CD4-positive, alpha-beta T cell treated with Interleukin-6 for 4 hours (primary cell): ENCODE measurements around the gene CDR2.
A peak's percentile ranks its signal among the peaks of the same experiment; 100 is the strongest.

Experiments used
- DNase-seq: peaks from one replicate; pipeline ENCODE4 v3.0.0-alpha.2; 2020; ENCODE audit warnings: mixed read lengths

CDR2 gene

DNA sequence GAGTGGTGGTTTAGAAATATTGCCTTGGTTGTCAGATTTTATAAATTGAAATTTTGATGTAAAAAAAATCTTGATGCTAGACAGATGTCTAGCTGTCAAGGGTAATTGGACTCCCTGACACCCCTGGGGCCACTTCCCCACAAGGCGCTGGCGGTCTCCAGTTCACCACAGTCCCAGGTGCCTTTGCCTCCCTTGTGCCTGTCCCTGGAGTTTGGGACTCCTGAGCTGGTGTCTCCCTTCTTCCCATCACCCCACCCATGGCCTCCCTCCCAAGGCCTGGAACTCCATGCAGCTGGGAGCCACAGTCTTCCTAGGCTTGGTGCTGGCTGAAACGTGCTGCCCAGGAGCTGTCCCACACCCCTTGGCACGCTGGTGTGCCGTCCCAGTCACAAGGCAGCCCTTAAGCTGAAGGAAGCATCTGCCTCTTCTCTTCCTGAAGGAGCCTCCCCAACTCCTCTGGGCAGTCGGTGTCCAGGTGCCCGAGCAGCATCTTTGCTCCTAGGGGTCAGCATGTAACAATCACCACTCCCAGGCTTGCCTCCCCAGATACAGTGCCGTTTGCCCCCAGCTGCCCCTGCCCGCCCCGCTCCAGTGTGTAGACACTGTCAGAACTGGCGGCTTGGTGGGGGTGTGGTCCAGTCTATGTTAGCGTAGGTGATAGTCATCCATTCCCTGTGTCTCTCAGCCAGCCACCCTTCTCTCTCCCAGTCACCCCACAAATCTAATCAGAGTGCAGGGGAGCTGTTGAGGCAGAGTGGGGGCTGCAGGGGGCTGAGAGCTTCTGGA lies 51.1 kb downstream of the CDR2 start:
- DNase-seq = no peak

DNA sequence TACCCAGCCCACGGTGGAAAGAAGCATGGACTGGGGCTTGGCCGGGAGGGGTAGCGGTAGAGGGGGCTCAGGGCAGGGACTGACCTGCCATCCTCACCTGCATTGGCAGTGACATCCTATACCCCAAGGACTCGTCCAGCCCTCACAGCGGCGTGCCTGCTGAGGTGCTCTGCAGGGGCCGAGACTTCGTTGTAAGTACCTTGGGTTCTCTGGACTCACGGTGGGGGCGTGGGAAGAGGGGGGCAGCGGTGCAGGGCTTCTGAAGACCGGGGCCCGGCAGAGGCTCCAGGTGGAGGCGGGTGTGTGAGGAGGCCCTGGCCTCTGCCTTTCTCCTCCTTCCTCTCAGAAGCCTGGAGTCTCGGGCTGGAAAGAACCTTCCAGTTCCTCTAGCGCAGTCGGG lies 51.7 kb downstream of the CDR2 start:
- no peak for DNase-seq

DNA sequence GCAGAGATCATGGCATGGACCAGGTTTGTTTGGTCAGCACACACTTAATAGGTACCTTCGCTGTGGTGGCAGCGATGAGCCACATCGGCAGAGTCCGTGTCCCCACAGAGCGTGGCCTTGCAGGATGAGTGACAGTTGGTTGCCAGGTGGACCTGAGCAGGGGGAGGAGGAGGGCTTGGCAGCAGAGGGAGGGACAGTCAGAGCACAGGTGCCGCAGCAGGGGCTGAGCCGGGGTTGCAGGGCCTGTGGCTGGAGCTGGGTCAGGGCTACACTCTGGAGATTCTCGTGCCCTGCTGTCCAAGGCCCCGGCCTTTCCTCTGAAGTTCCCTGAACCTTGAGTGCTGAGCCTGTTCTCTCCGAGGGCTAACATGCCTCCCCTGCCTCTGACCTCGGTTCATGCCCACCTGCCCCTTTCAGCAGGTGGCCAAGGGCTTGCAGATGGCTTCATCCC lies 52.4 kb downstream of the CDR2 start:
- DNase-seq = no peak

DNA sequence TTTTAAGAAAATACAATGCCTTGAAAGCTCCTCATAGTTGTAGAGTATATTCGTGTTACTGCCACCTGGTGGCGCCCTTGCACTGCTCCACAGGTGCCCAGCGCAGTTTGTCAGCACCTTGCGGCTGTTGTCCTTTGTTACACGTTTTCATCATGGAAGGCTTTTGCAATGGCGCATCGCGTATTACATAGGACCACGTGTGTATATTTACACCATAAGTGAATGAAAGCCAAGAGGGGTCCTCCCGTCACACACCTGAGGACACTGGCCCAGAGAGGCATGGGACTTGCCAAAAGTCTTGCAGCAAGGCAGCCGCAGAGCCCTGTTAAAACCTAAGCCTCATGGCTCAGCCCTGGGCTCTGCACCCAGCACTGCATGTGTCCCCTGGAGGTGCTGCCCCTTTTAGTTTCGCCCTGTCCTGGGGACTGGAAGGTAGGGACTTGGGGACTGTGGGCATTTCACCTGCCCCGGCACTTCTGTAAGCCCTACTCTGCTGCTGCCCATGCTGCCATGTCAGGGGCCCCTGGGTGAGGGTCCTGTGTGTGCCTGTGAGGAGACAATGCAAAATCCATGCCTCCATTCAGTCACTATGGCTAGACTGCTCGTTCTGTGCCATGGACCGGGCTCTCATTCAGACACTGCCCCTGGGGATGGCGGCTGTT lies 52.9 kb downstream of the CDR2 start:
- DNase-seq = peak; percentile 80

DNA sequence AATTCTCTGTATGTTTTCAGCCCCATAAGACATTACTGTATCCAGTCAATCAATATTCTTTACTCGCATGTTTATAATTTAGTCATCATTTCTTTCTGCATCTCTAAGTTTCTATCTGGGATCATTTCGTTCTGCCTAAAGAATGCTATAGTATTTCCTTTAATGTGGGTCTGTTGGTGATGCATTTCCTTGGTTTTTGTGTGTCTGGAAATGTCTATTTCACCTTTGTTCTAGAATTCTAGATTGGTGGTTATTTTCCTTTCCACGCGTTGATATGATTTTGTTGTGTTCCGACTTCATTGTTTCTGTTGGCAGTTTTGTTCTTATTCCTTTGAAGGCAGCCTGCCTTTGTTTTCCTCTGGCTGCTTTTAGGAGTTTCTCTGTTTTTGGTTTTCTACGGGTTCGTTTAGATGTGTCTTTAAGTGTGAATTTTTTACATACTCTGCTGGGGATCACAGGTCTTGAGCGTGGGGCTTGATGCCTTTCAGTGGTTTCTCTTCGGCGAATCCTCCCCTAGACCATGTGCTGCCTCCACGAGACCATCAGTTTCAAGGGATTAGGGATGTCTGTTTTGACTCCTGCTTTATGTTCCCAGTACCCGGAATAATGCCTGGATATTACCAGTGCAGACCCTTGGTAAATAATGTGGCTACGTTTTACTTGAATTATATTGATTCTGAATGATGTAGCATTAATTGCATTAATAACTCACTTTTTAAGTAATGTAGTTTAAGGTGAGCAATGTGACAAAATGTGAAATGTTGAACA lies 53.7 kb downstream of the CDR2 start:
- no peak for DNase-seq

DNA sequence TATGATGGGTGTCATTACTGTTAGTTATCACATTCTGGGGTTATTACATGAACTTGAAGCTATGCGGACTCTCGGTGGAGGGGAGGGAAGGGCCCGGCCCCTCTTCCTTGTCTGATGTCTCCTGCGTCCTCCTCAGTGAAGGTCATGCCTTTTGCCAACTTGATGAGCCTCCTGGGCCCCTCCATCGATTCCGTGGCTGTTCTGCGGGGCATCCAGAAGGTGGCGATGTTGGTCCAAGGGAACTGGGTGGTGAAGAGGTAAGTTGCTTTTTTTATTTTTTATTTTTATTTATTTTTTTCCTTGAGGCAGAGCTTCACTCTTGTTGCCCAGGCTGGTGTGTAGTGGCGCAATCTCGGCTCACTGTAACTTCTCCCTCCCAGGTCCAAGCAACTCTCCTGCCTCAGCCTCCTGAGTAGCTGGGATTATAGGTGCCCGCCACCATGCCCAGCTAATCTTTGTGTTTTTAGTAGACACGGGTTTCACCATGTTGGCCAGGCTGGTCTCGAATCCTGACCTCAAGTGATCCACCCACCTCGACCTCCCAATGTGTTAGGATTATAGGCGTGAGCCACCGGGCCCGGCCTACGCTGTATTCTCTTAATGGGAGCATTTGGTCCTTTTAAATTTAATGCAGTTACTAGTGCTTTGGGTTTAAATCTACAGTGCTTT lies 55.6 kb downstream of the CDR2 start:
- DNase-seq = peak; percentile 68

DNA sequence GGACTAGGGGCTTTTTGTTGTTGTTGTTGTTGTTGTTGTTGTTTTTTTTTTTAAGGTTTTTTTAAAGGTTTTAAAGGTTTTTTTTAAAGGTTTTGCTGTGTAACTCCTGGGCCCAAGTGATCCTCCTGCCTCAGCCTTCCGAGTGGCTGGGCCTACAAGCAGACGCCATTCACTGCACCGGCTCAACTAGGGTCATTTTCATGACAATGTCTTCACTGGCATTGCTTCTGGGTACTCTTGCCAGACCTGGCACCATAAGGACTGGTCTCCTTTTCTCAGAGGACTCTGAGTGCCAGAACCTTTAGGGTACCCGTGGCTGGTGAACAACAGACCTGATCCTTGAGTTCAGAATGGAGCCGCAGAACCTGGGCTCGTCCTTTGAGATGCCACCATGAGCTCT lies 56.8 kb downstream of the CDR2 start:
- DNase-seq = no peak

DNA sequence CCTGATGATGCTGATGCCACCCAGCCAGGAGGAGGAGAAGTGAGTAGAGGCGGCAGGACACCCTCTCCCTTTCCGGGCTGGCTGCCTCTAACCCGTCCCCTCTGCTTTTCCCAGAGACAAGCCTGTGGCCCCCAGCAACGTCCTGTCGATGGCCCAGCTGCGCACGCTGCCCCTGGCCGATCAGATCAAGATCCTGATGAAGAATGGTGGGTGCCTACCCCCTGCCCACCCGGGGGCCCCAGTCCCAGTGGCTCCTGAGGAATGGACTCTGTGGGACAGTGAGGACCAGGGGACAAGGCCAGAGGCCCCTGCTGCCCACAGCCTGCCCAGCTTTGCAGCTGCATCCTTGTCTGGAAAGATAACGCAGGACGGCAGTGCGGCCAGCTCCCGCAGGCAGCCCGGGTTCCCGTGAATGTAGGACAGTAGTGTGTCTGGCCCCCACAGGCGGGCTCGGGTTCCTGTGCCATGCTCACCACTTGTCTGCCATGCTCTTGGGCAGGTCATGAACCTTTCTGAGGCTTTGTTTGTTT lies 57.4 kb downstream of the CDR2 start:
- no peak for DNase-seq

DNA sequence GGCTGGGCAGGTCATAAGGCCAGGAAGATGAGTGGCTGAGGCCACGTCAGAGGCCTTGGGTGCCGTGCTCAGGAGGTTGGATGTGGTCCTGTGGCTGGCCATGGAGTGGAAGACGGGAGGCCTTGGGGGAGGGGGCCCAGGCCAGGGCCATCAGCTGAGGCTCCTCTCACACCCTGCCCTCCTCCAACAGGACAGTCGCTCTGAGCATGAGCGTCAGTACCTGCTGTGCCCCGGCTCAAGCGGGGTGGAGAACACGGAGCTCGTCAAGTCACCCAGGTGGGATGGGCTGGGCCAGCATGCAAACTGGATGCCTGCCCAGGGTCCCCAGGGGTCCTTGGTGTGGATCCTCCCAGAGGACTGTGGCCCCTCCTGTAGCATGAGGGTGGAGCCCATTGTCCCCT lies 58.0 kb downstream of the CDR2 start:
- no peak for DNase-seq

DNA sequence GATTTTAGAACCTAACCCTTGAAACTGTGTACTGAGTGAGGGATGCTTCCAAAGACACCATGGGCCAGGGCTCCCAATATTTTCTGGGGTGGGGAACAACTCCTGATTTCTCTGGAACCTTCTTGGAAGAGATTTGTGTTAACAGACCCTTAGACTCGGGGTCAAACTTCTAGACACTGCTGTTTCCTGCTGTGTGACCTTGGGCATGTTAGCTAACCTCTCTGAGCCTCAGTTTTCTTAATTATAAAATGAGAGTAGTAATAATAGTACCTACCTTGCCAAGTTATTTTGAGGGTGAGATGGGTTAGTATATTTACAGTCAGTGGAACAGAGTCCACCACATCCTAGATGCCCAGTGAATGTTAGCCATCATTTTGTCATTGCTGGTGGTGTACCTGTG lies 58.4 kb downstream of the CDR2 start:
- no peak for DNase-seq

DNA sequence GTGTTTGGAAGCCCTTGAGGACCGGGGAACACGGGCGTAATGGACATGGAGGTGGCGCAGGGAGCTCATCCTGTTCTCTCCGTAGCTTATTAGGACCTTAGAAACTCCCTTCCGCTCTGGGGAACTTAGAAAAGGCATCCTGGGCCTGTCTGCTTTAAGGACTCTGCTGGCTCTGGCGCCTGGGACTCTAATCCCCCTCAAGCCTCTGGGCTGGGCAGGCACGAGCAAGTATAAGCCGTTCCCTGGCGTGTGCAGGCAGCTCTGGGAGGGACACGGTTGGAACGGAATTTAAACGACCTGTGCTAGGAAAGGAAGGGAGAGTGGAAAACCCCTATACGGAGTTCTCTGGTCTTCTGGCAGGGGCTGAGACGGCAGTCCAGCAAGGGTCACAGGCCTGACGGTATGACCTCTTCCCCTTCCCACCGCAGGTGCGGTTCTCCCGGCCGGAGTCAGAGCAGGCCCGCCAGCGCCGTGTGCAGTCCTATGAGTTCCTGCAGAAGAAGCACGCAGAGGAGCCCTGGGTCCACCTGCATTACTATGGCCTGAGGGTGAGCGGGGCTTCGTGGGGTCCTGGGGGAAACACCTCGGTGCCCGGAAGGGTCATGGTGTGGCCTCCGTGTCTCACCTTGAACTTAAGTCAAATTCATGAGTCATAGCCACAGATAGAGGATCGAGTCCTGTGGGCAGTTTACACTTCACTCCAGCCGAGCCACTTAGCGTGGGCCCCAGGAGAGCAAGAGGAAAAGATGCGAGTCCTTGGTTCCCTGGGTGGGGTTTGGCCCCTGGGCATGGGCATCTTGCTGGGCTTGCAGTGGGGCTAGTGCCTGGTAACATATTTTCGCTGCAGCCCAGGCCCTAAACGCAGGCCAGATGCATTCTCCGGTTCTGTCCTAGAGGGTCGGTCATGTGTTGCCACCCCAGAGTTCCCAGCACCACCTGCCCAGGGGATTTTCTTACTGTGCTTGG lies 59.5 kb downstream of the CDR2 start:
- DNase-seq = no peak

DNA sequence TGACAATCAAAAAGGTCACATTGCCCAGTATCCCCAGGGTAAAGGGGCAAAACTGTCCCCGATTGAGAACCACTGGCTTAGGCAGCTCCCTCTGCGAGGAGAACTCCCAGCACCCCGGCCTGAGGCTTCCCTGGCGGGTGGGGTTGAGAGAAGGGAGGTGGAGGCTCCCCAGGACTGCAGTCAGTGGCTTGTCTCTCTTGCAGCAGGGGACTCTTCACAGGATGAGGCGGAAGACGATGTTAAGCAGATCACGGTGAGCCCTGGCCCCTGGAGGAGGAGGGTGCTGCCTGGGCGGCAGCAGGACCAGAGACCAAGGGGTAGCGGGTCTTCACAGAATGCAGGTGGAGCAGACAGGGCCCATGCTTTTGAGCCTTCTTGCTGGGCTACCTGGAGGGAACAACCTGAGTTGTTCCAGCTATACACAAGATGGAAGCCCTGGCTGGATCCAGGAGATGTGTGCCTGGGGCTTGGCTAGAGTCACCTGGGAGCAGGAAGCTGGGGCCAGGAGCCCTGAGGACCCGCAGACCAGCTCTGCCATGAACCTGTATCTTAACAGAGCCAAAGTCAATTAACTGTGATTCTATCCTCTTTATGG lies 60.4 kb downstream of the CDR2 start:
- no peak for DNase-seq

DNA sequence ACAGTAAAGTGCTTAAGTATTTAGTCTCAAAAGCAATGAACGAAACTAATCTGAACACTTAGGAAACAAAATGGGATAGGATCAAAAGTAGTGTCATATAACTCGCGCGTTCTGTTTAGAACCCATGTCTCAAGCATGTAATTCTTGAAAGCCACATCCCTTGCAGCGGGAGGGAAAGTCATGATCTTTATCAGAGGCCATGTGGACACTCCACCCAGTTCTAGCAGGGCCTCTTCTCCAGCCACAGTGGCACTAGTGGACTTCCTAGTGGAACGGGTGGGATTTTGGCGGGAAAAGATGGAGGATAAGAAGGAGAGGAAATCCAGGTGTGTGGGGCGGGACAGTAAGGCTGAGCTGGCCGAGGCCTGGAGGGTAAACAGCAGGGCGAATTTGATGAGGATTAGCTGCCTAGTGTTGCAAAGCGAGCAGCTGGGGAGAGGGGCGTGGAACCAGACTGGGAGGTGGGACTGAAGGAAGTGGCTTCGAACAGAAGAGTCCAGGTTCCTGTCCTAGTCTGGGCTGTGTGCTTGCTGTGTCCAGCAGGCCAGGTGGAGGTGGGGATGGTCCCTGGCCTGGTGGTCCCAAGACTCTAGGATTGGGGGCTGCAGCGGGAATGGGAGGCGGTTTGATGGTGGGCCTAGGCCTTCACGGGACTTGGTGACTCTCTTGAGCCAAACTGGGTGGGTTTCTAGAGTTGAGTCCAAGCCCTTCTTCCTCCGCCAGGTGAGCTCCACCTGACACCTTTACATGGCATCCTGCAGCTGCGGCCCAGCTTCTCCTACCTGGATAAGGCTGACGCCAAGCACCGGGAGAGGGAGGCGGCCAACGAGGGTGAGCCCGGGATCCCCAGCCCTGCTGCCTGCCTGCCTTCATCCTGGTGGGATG lies 61.3 kb downstream of the CDR2 start:
- DNase-seq = no peak

DNA sequence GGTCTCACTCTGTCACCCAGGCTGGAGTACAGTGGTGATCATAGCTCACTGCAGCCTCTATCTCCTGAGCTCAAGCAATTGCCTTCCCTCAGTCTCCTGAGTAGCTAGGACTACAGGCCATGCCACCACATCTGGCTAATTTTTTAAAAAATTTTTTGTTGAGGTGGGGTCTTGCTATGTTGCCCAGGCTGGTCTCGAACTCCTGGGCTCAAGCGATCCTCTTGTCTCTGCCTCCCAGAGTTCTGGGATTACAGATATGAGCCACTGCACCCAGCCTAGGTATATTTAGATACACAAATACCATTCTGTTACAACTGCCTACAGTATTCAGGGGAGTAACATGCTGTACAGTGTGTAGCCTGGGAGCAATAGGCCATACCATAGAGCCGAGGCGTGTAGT lies 62.9 kb downstream of the CDR2 start:
- DNase-seq = no peak

DNA sequence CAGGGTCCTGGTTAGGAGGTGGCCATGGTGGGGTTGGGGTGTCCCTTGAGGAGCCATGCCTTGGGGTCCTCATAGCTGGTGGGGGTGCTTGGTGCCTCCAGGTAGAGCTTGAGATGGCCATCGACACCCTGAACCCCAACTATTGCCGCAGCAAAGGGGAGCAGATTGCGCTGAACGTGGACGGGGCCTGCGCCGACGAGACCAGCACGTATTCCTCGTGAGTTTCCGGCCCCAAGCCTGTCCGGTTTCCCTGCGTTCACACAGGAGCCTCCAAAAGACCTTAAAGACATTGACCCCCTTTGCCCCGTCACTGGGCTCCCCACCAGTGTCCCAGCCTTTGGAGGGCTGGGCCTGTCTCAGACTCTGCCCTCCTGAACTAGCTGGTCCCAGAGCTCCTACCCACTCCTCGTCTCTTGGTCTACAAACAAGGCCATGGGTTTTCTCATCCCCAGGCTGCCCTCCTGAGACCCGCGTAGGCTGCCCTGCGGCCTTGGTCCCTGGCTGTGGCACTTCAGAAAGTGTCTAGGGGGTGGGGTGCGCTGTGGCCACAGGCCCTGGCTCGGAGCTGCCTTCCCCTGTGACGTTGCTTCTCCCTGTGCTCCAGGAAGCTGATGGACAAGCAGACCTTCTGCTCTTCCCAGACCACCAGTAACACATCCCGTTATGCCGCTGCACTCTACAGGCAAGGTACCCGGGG lies 65.4 kb downstream of the CDR2 start:
- DNase-seq = no peak

DNA sequence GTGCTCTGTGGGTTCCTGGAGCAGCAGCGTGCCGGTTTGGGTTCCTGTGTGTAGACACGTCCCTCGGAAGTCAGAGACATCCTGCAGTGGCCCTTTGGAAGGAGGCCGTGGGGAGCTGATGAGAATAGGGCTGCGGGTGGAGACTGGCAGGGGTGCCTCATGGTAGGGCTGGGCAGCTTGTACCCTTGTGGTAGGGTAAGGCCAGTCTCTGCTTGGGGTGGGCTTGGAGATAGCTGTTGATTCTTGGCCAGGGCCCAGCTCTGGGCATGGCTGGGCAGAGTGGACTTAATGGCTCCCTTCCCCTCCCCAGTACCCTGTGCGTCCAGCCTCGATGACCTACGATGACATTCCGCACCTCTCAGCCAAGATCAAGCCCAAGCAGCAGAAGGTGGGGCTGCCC lies 66.6 kb downstream of the CDR2 start:
- DNase-seq = no peak

DNA sequence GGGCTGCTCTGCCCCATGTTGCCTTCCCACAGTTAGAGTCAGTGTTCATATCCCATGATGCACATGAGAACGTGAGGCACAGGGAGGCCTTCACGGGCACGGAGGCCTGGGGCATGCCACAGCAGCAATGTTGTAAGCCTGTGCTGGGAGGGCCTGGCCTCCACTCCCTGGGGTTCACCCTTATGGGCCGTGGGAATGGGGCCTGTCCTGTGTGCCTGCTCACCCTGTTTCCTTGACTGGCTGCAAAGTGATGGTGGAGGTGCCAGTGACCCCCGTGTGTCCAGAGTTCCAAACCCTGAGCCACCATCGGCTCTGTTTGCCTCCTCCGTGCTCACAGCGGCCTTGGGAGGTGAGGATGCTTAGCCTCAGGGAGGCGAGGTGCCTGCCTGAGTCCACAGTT lies 67.6 kb downstream of the CDR2 start:
- no peak for DNase-seq

DNA sequence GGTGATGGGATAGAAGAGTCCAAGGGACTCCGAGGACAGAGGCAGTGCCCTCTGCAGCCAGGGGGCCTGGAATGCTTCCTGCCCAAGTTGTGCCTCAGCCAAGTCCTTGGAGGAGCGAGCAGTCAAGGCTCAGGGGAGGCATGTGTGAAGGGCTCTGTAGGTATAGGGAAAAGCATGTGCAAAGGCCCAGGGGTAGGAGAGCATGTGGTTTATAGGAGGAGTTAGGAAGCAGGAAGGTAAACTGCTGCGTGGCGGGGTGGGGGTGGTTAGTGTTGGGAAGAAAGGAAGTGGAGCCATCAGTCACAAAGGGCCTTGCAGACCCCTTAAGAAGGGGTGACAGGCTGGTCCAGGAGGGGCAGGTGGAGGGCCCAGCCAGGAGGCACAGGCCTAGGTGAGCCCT lies 70.0 kb downstream of the CDR2 start:
- no peak for DNase-seq

DNA sequence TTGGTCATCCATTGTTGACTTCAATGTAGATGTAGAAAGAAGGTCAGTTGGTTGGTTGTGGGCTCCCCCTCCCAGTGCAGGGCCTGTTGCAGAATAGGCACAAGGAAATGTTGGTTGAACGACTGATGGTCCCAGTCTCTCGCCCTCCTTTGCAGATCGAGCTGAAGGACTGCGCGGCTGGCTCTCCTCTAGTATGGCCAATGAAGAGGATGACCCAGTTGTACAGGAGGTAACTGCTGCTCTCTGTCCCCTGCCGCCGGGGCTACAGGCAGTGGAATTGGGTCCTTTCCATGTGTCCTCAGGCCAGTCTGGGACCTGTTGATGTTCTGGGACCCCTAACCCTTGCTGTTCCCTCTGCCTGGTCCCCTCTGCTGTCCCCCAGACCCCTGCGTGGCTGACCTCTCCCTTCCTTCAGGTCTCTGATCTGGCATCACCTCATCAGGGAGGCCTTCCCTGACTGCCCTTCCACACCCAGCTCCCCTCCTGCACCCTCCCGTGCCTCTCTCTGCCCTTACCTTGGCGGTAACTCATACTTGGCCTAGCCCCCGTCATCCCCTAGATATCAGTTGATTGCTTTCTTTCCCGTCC lies 71.5 kb downstream of the CDR2 start:
- DNase-seq = no peak
